HepG2 (cell line): ENCODE data around the gene SLX4. TPM values are rescaled to one million over a fixed set of nuclear protein-coding genes. Genes with fewer than 3 reads are reported as not detected.

Experiments
- ATAC-seq: fragments of 200-7000 bp; cut with Tn5 transposase; 3 replicates; pipeline ENCODE4 v1.9.1; 2020; ENCODE audit warnings: mild to moderate bottlenecking, moderate library complexity
- BruUV-seq: library from RNA; stranded (reverse); fragments of 400-500 nt; replicated peaks from 2 replicates; lab custom pipeline; 2021; lab: Mats Ljungman, UMichigan
- CTCF ChIA-PET: fragments of 300-600 bp; formaldehyde crosslinking; extraction: SDS; loops from one replicate; lab custom pipeline; 2021; ENCODE audit warnings: low total read pairs, inconsistent platforms, low intra/inter-chr PET ratio; lab: Yijun Ruan, JAX
- POLR2A ChIA-PET: fragments of 350-600 bp; sonication (Branson Sonifier 250); formaldehyde crosslinking; loops from one replicate; lab custom pipeline; 2020; ENCODE audit warnings: antibody characterized with exemption, inconsistent platforms; lab: Yijun Ruan, JAX
- DNase-seq: peaks from one replicate; pipeline ENCODE4 v3.0.0-alpha.2; 2015; ENCODE audit warnings: low spot score
- FAIRE-seq: peaks from 3 replicates; lab custom pipeline; 2011; peaks lifted over from hg19 to GRCh38; lab: Jason Lieb, UNC
- H2AFZ ChIP-seq: one replicate; pipeline ENCODE4 v1.6.1; 2011; ENCODE audit warnings: low read length, inconsistent platforms
- H3K27ac ChIP-seq: fragments of 300-600 bp; 3 replicates; pipeline ENCODE4 v1.8.0; 2011; ENCODE audit warnings: mixed run types, mild to moderate bottlenecking, mixed read lengths, low read length, inconsistent platforms; ENCODE audit not compliant: insufficient read depth; ENCODE audit errors: extremely low read length
- H3K27me3 ChIP-seq, 2 experiments: fragments of 200-600 bp in 1 of 2; 2 replicates in 1 of 2; 3 replicates in 1 of 2; pipeline versions ENCODE4 v1.6.0 to v1.8.0; 2011; ENCODE audit warnings: low read length in 2 of 2, mild to moderate bottlenecking in 2 of 2, moderate library complexity in 2 of 2, inconsistent platforms in 1 of 2; ENCODE audit not compliant: insufficient read depth in 2 of 2, control insufficient read depth in 1 of 2
- H3K36me3 ChIP-seq, 2 experiments: fragments of 200-600 bp in 1 of 2; replicated peaks in 1 of 2; 2 replicates in 1 of 2; 3 replicates in 1 of 2; pipeline versions ENCODE4 v1.5.1 to v1.8.0; 2011; ENCODE audit warnings: low read length in 2 of 2, inconsistent platforms in 1 of 2; ENCODE audit not compliant: insufficient read depth in 2 of 2, control insufficient read depth in 1 of 2
- H3K4me1 ChIP-seq: 2 replicates; pipeline ENCODE4 v1.5.1; 2012; ENCODE audit warnings: low read length, inconsistent platforms; ENCODE audit not compliant: insufficient read depth
- H3K4me2 ChIP-seq: 2 replicates; pipeline ENCODE4 v1.6.0; 2011; ENCODE audit warnings: low read depth, low read length, inconsistent platforms
- H3K4me3 ChIP-seq, 3 experiments: fragments of 200-600 bp in 1 of 3; sonication (generic), shearing (Covaris generic) in 1 of 3; replicated peaks in 1 of 3; 2 replicates each; pipeline ENCODE4 v1.5.1; 2011 to 2016; ENCODE audit warnings: low read length in 3 of 3, inconsistent platforms in 2 of 3, low read depth in 2 of 3, mild to moderate bottlenecking in 2 of 3, control low read depth in 1 of 3, mixed read lengths in 1 of 3; ENCODE audit not compliant: insufficient read depth in 1 of 3
- H3K79me2 ChIP-seq: one replicate; pipeline ENCODE4 v1.6.1; 2011; ENCODE audit warnings: low read length, inconsistent platforms; ENCODE audit not compliant: insufficient read depth
- H3K9ac ChIP-seq: 2 replicates; pipeline ENCODE4 v1.6.0; 2011; ENCODE audit warnings: mild to moderate bottlenecking, low read depth, low read length, inconsistent platforms; ENCODE audit not compliant: insufficient read depth
- H3K9me3 ChIP-seq: 2 replicates; pipeline ENCODE4 v1.5.1; 2012; ENCODE audit warnings: mild to moderate bottlenecking, low read length
- H4K20me1 ChIP-seq: 2 replicates; pipeline ENCODE4 v1.6.0; 2011; ENCODE audit warnings: inconsistent platforms, mild to moderate bottlenecking, low read length, moderate library complexity; ENCODE audit not compliant: insufficient read depth
- FOXA3 ChIP-seq: IDR thresholded peaks from 2 replicates; pipeline ENCODE4 v1.6.1; 2016; ENCODE audit warnings: missing genetic modification reagents, missing compliant biosample characterization
- GABPB1 ChIP-seq: IDR thresholded peaks from 2 replicates; pipeline ENCODE4 v1.6.1; 2016; ENCODE audit warnings: mild to moderate bottlenecking, missing genetic modification reagents, moderate library complexity, missing compliant biosample characterization
- MATR3 ChIP-seq: sonication (generic); formaldehyde crosslinking; IDR thresholded peaks from 2 replicates; pipeline ENCODE4 v1.4.0; 2020; ENCODE audit warnings: missing genetic modification reagents
- NCOA1 ChIP-seq: sonication (generic); formaldehyde crosslinking; IDR thresholded peaks from 2 replicates; pipeline ENCODE4 v1.9.0; 2021; ENCODE audit warnings: missing genetic modification reagents
- TCF7 ChIP-seq: sonication (generic); IDR thresholded peaks from 2 replicates; pipeline ENCODE4 v1.6.1; 2016; ENCODE audit warnings: antibody characterized with exemption, low read depth
- ZBTB38 ChIP-seq: sonication (generic); formaldehyde crosslinking; IDR thresholded peaks from 2 replicates; pipeline ENCODE4 v1.5.1; 2020; ENCODE audit warnings: mild to moderate bottlenecking, missing genetic modification reagents
- ZNF232 ChIP-seq: sonication (generic); formaldehyde crosslinking; IDR thresholded peaks from 2 replicates; pipeline ENCODE4 v1.4.0; 2020; ENCODE audit warnings: missing genetic modification reagents, borderline replicate concordance
- ZNF558 ChIP-seq: sonication (generic); formaldehyde crosslinking; IDR thresholded peaks from 2 replicates; pipeline ENCODE4 v1.9.0; 2022; ENCODE audit warnings: mild to moderate bottlenecking, missing genetic modification reagents, borderline replicate concordance
- ZNF879 ChIP-seq: sonication (generic); formaldehyde crosslinking; IDR thresholded peaks from 2 replicates; pipeline ENCODE4 v1.8.1; 2023; ENCODE audit warnings: missing genetic modification reagents
- WGBS: methylation state at CpG from one replicate; pipeline ENCODE4 v1.1.6; 2017; ENCODE audit warnings: low lambda C conversion rate; 5-methylcytosine and 5-hydroxymethylcytosine counted together
- in situ Hi-C: cut with HindIII; loops from 2 replicates; pipeline ENCODE4 v1.10.0; 2017; ENCODE audit warnings: low pct_unique_long_range_greater_than_20kb; ENCODE audit not compliant: extremely low pct_ligation_motif_present
- intact Hi-C: fragments of 100-400 bp; cut with micrococcal nuclease; formaldehyde crosslinking; loops from one replicate; pipeline ENCODE4 v1.10.0; 2022; ENCODE audit not compliant: unreplicated experiment
- polyA plus RNA-seq, 8 experiments: library from polyadenylated mRNA; depleted of rRNA in 3 of 8; stranded (reverse) in 7 of 8; unstranded in 1 of 8; fragments of >200 nt; fragmentation: Illumina TruSeq in 4 of 8; extraction: Trizol in 4 of 8; gene quantifications; 2 replicates each; pipeline versions ENCODE4 v1.2.1 to v1.2.3, GENCODE V29; 2011 to 2016; ENCODE audit warnings: low read depth in 4 of 8, missing spikeins in 1 of 8, mixed read lengths in 1 of 8; ENCODE audit not compliant: insufficient read depth in 1 of 8
- total RNA-seq, 5 experiments: library from RNA; depleted of rRNA; stranded (reverse); fragments of >200 nt; fragmentation: Illumina TruSeq; extraction: Trizol; gene quantifications; 2 replicates each; pipeline ENCODE4 v1.2.3, GENCODE V29; 2016; ENCODE audit warnings: low read depth in 1 of 5
- TF ChIP-seq, protein P1 (sequence below): sonication (generic); formaldehyde crosslinking; IDR thresholded peaks from 2 replicates; pipeline ENCODE4 v1.4.0; 2020; ENCODE audit warnings: missing genetic modification reagents, mild to moderate bottlenecking, borderline replicate concordance
- TF ChIP-seq, protein P2 (sequence below): sonication (generic); formaldehyde crosslinking; IDR thresholded peaks from 2 replicates; pipeline ENCODE4 v1.8.0; 2022; ENCODE audit warnings: missing genetic modification reagents, mild to moderate bottlenecking, moderate library complexity, borderline replicate concordance
- TF ChIP-seq, protein P3 (sequence below): sonication (generic); formaldehyde crosslinking; conservative IDR thresholded peaks from 2 replicates; pipeline ENCODE4 v1.4.0; 2020; ENCODE audit warnings: missing genetic modification reagents
- TF ChIP-seq, protein P4 (sequence below): sonication (generic); formaldehyde crosslinking; IDR thresholded peaks from 2 replicates; pipeline ENCODE4 v1.5.1; 2020; ENCODE audit warnings: mild to moderate bottlenecking, missing genetic modification reagents
- TF ChIP-seq, protein P5 (sequence below): sonication (generic); formaldehyde crosslinking; conservative IDR thresholded peaks from 2 replicates; pipeline ENCODE4 v1.8.0; 2022; ENCODE audit warnings: low read depth, missing genetic modification reagents

SLX4 gene
- total and polyA plus RNA-seq, 2 of the 13 experiments (the other 11 are each of a cell fraction or from before 2014, with no cell fraction given) = 1.1 to 3.6 TPM

DNA sequence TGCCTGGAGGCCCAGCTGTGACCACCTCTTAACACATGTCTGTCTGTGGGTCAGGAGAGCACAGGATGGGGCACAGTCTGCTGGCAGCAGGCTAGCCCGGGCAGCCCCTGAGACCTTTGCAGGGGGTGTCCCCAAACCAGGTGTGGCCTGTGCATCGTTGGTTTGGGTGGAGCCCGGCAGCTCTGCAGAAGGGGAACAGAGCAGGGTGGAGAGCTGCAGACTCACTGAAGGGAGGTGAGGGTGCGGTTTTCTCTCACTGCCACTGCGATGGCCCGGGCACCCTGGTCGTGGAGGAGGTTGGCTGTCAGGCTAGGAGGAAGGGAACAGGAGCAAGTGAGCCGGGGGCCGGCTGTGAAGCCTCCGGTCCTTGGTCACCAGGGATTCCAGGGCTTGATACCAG, 63.0 kb downstream of the SLX4 start:
- no peaks in the 10 kb centered on the region for H3K79me2 ChIP-seq
- no peak overlapping the region for H3K4me3 ChIP-seq
- 10% methylated on average over 2 of the region's 10 CpGs for WGBS
- H3K9ac ChIP-seq = no peak overlapping the region
- peaks cover 8% of the 10 kb centered on the region; the same call in 1 of the 2 replicates for H3K4me1 ChIP-seq
- no peak for ATAC-seq
- no peaks in the 10 kb centered on the region for H4K20me1 ChIP-seq
- H3K27ac ChIP-seq = no peak overlapping the region
- H3K4me2 ChIP-seq = no peak overlapping the region
- H3K9me3 ChIP-seq = no peaks in the 10 kb centered on the region
- no peaks in the 10 kb centered on the region for H3K36me3 ChIP-seq
- in situ Hi-C loops (no loop called here), intact Hi-C loops (no loop called here)
- no peak for DNase-seq
- no peak overlapping the region for H2AFZ ChIP-seq
- CTCF ChIA-PET = no interaction called here
- FAIRE-seq = no peak
- POLR2A ChIA-PET = no interaction called here
- H3K27me3 ChIP-seq = 0 out of 5 replicates have a peak, but pooled peaks cover 0 to 7% of the 10 kb centered on the region in 2 experiments
- BruUV-seq = no TSS peak
- TF ChIP-seq MATR3 (no peak), ZNF558 (CRISPR knock-in tag) (no peak), ZNF232 (CRISPR knock-in tag) (no peak), ZBTB38 (CRISPR knock-in tag) (no peak), FOXA3 (no peak), NCOA1 (CRISPR knock-in tag) (no peak), TCF7 (no peak), ZNF879 (CRISPR knock-in tag) (no peak), GABPB1 (CRISPR knock-in tag) (no peak)
- TF ChIP-seq, protein P1, sequence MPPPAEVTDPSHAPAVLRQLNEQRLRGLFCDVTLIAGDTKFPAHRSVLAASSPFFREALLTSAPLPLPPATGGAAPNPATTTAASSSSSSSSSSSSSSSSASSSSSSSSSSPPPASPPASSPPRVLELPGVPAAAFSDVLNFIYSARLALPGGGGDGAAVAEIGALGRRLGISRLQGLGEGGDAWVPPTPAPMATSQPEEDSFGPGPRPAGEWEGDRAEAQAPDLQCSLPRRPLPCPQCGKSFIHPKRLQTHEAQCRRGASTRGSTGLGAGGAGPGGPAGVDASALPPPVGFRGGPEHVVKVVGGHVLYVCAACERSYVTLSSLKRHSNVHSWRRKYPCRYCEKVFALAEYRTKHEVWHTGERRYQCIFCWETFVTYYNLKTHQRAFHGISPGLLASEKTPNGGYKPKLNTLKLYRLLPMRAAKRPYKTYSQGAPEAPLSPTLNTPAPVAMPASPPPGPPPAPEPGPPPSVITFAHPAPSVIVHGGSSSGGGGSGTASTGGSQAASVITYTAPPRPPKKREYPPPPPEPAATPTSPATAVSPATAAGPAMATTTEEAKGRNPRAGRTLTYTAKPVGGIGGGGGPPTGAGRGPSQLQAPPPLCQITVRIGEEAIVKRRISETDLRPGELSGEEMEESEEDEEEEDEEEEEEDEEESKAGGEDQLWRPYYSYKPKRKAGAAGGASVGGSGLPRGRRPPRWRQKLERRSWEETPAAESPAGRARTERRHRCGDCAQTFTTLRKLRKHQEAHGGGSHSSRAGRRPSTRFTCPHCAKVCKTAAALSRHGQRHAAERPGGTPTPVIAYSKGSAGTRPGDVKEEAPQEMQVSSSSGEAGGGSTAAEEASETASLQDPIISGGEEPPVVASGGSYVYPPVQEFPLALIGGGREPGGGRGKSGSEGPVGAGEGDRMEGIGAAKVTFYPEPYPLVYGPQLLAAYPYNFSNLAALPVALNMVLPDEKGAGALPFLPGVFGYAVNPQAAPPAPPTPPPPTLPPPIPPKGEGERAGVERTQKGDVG (CRISPR knock-in tag) = no peak
- TF ChIP-seq, protein P2, sequence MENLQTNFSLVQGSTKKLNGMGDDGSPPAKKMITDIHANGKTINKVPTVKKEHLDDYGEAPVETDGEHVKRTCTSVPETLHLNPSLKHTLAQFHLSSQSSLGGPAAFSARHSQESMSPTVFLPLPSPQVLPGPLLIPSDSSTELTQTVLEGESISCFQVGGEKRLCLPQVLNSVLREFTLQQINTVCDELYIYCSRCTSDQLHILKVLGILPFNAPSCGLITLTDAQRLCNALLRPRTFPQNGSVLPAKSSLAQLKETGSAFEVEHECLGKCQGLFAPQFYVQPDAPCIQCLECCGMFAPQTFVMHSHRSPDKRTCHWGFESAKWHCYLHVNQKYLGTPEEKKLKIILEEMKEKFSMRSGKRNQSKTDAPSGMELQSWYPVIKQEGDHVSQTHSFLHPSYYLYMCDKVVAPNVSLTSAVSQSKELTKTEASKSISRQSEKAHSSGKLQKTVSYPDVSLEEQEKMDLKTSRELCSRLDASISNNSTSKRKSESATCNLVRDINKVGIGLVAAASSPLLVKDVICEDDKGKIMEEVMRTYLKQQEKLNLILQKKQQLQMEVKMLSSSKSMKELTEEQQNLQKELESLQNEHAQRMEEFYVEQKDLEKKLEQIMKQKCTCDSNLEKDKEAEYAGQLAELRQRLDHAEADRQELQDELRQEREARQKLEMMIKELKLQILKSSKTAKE (CRISPR knock-in tag) = no peak
- TF ChIP-seq, protein P3, sequence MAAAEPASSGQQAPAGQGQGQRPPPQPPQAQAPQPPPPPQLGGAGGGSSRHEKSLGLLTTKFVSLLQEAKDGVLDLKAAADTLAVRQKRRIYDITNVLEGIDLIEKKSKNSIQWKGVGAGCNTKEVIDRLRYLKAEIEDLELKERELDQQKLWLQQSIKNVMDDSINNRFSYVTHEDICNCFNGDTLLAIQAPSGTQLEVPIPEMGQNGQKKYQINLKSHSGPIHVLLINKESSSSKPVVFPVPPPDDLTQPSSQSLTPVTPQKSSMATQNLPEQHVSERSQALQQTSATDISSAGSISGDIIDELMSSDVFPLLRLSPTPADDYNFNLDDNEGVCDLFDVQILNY (CRISPR knock-in tag) = no peak
- TF ChIP-seq, protein P4, sequence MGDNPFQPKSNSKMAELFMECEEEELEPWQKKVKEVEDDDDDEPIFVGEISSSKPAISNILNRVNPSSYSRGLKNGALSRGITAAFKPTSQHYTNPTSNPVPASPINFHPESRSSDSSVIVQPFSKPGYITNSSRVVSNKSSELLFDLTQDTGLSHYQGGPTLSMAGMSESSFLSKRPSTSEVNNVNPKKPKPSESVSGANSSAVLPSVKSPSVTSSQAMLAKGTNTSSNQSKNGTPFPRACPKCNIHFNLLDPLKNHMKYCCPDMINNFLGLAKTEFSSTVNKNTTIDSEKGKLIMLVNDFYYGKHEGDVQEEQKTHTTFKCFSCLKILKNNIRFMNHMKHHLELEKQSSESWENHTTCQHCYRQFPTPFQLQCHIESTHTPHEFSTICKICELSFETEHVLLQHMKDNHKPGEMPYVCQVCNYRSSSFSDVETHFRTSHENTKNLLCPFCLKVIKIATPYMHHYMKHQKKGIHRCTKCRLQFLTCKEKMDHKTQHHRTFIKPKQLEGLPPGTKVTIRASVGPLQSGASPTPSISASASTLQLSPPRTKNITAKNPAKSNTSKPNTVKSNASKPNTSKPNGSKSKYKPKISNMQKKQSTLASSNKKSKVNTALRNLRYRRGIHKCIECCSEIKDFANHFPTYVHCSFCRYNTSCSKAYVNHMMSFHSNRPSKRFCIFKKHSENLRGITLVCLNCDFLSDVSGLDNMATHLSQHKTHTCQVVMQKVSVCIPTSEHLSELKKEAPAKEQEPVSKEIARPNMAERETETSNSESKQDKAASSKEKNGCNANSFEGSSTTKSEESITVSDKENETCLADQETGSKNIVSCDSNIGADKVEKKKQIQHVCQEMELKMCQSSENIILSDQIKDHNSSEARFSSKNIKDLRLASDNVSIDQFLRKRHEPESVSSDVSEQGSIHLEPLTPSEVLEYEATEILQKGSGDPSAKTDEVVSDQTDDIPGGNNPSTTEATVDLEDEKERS (CRISPR knock-in tag) = no peak
- TF ChIP-seq, protein P5, sequence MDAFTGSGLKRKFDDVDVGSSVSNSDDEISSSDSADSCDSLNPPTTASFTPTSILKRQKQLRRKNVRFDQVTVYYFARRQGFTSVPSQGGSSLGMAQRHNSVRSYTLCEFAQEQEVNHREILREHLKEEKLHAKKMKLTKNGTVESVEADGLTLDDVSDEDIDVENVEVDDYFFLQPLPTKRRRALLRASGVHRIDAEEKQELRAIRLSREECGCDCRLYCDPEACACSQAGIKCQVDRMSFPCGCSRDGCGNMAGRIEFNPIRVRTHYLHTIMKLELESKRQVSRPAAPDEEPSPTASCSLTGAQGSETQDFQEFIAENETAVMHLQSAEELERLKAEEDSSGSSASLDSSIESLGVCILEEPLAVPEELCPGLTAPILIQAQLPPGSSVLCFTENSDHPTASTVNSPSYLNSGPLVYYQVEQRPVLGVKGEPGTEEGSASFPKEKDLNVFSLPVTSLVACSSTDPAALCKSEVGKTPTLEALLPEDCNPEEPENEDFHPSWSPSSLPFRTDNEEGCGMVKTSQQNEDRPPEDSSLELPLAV (CRISPR knock-in tag) = no peak
